SK-N-SH (cell line): Measurements from ENCODE around the gene XRCC5.

Experiments used
- CHD2 ChIP-seq: fragments of 150-350 bp; IDR thresholded peaks from 2 replicates; pipeline ENCODE4 v1.6.1; 2018; ENCODE audit warnings: low read length; ENCODE audit not compliant: partially characterized antibody
- EP300 ChIP-seq, 2 experiments: IDR thresholded peaks; 2 replicates each; pipeline versions ENCODE4 v1.4.0 to v1.6.1; 2012; ENCODE audit warnings: borderline replicate concordance in 1 of 2, low read depth in 1 of 2, low read length in 1 of 2
- FOXM1 ChIP-seq: IDR thresholded peaks from 2 replicates; pipeline ENCODE4 v1.4.0; 2012; ENCODE audit warnings: low read depth, mild to moderate bottlenecking
- GABPA ChIP-seq: IDR thresholded peaks from 2 replicates; pipeline ENCODE4 v1.4.0; 2012; ENCODE audit warnings: low read depth, mild to moderate bottlenecking
- NFIC ChIP-seq: IDR thresholded peaks from 2 replicates; pipeline ENCODE4 v1.4.0; 2012; ENCODE audit warnings: borderline replicate concordance
- NRF1 ChIP-seq: IDR thresholded peaks from 2 replicates; pipeline ENCODE4 v1.6.1; 2012; ENCODE audit warnings: low read depth, mild to moderate bottlenecking, low read length
- RAD21 ChIP-seq: IDR thresholded peaks from 2 replicates; pipeline ENCODE4 v1.6.1; 2012; ENCODE audit warnings: mild to moderate bottlenecking, low read length
- RFX5 ChIP-seq: IDR thresholded peaks from 2 replicates; pipeline ENCODE4 v1.6.1; 2012; ENCODE audit warnings: mild to moderate bottlenecking, improper control_type of control experiment, low read length
- TEAD4 ChIP-seq: IDR thresholded peaks from 2 replicates; pipeline ENCODE4 v1.4.0; 2012; ENCODE audit warnings: mild to moderate bottlenecking, borderline replicate concordance; ENCODE audit not compliant: insufficient read depth
- TF ChIP-seq, protein P1 (sequence below): fragments of 200-600 bp; sonication (generic); IDR thresholded peaks from 2 replicates; pipeline ENCODE4 v1.6.1; 2017; ENCODE audit warnings: antibody characterized with exemption, mild to moderate bottlenecking, moderate library complexity
- TF ChIP-seq, protein P2 (sequence below): IDR thresholded peaks from 2 replicates; pipeline ENCODE4 v1.4.0; 2012; ENCODE audit warnings: low read depth
- TF ChIP-seq, protein P3 (sequence below): fragments of 150-350 bp; IDR thresholded peaks from 2 replicates; pipeline ENCODE4 v1.6.1; 2016; ENCODE audit warnings: mild to moderate bottlenecking, low read depth, low read length

DNA sequence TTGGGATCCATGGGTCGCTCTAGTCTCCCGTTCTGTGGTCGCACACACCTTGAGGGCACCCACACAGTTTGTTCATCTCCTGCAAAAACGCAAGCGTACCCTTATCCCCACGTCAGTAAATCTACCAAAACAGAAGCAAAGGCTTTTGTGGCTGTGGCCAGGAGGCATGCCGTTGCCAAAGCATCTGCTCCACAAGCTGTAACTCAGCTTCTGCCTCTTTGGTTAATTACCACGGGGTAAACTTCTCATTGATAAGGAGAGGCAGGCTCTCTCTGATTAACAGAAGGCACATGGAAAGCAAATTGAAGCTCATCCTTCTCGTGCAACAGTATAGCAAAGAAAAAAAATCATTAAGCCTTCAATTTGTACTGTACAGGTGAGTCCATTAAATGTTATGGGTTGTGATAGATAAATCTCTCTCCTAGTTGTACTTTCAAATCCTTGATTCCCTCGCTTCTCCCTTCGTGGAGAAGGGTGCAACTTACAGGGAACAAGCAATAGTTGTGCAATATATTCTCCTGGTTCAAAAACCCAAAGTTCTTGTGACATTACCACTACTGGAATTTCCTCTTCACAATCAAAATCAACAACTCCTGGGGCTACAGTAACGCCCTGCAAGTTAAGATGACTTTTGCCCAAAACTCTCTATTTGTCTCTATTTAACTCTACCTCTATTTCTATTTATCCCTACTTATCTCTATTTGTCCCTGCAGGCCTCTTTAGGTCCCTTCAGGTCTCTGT is 37.9 kb upstream of the XRCC5 start:
- TF ChIP-seq FOXM1, result no peak
- TF ChIP-seq, protein P1, sequence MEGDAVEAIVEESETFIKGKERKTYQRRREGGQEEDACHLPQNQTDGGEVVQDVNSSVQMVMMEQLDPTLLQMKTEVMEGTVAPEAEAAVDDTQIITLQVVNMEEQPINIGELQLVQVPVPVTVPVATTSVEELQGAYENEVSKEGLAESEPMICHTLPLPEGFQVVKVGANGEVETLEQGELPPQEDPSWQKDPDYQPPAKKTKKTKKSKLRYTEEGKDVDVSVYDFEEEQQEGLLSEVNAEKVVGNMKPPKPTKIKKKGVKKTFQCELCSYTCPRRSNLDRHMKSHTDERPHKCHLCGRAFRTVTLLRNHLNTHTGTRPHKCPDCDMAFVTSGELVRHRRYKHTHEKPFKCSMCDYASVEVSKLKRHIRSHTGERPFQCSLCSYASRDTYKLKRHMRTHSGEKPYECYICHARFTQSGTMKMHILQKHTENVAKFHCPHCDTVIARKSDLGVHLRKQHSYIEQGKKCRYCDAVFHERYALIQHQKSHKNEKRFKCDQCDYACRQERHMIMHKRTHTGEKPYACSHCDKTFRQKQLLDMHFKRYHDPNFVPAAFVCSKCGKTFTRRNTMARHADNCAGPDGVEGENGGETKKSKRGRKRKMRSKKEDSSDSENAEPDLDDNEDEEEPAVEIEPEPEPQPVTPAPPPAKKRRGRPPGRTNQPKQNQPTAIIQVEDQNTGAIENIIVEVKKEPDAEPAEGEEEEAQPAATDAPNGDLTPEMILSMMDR, result no peak
- no peak for TF ChIP-seq RFX5
- TF ChIP-seq RAD21, result no peak
- TF ChIP-seq, protein P2, sequence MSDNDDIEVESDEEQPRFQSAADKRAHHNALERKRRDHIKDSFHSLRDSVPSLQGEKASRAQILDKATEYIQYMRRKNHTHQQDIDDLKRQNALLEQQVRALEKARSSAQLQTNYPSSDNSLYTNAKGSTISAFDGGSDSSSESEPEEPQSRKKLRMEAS, result no peak
- TF ChIP-seq NFIC, result no peak
- TF ChIP-seq NRF1, result no peak
- TF ChIP-seq EP300 (IDR thresholded peaks at IDR 0.05; ENCODE audit: borderline replicate concordance in 1 of 2, low read depth in 1 of 2, low read length in 1 of 2), result no peak
- TF ChIP-seq CHD2, result no peak
- TF ChIP-seq GABPA, result no peak
- TF ChIP-seq, protein P3, sequence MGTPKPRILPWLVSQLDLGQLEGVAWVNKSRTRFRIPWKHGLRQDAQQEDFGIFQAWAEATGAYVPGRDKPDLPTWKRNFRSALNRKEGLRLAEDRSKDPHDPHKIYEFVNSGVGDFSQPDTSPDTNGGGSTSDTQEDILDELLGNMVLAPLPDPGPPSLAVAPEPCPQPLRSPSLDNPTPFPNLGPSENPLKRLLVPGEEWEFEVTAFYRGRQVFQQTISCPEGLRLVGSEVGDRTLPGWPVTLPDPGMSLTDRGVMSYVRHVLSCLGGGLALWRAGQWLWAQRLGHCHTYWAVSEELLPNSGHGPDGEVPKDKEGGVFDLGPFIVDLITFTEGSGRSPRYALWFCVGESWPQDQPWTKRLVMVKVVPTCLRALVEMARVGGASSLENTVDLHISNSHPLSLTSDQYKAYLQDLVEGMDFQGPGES, result no peak
- no peak for TF ChIP-seq TEAD4
